ENCODE measurements around the gene SREK1.

DNA sequence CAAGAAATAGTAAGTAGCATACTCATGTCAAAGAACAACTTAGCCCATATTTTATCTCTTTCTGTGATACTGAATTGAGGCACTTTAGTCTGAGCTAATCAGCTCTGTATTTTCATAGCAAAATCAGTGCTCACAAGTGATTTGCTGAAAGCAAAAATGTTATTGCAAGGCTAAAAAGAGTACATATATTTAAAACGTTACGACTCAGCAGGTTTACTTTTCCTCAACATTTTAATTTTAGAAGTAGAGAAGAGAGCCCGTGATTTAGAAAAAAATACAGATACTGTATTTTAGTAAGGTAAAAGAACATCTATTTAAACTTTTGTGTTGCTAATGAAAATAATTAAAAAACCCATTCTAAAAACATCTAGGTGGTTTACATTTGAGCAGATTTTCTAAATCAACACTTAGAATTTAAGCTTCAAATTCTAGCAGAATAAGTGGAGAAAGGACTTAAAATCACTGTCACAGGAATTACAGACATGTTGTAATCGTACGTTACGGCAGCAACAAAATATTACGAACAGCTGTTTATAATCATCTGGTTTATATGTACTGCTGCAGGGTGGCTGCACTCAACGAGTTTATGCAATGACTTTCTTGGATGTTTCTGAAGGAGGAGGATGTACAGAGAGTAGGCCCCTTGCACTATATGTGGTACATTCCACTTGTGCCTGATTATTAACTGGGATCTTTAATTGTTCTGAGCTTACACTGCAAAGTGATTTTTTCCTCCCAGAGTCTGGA, 20.1 kb downstream of the SREK1 start:
- TF ChIP-seq CTCF (IDR thresholded peaks at IDR 0.05) (no peak), POLR2A (IDR thresholded peaks at IDR 0.05) (no peak), POLR2AphosphoS5 (IDR thresholded peaks at IDR 0.05) (no peak)

Data from prostate gland (tissue), 2 donors.